Effector memory CD8-positive, alpha-beta T cell (primary cell): ENCODE measurements around the gene C3orf49.

Source experiments
- ATAC-seq: fragments of 150-1000 bp; cut with Tn5 transposase; replicated peaks from 2 replicates; pipeline ENCODE4 v1.10.0; 2021; ENCODE audit warnings: mild to moderate bottlenecking, moderate library complexity
- DNase-seq, 3 experiments: peaks; one replicate each; pipeline ENCODE4 v3.0.0; 2021
- H3K27ac Mint-ChIP-seq, 2 donors: one replicate each; pipeline ENCODE4 v1.8.0; 2022; ENCODE audit warnings: mild to moderate bottlenecking in 2 of 2, mixed read lengths in 2 of 2, moderate library complexity in 2 of 2
- H3K27me3 Mint-ChIP-seq, 2 donors: one replicate each; pipeline ENCODE4 v1.8.0; 2022; ENCODE audit warnings: mixed read lengths in 2 of 2
- H3K36me3 Mint-ChIP-seq: one replicate; pipeline ENCODE4 v1.8.0; 2022; ENCODE audit warnings: mild to moderate bottlenecking, moderate library complexity, mixed read lengths; ENCODE audit not compliant: insufficient read depth
- H3K4me1 Mint-ChIP-seq, 2 donors: one replicate each; pipeline ENCODE4 v1.8.0; 2022; ENCODE audit warnings: low read depth in 2 of 2, mixed read lengths in 2 of 2
- H3K4me3 Mint-ChIP-seq, 2 donors: one replicate each; pipeline ENCODE4 v1.8.0; 2022; ENCODE audit warnings: mild to moderate bottlenecking in 2 of 2, mixed read lengths in 2 of 2, moderate library complexity in 2 of 2
- H3K9me3 Mint-ChIP-seq, 2 donors: one replicate each; pipeline ENCODE4 v1.8.0; 2022; ENCODE audit warnings: mixed read lengths in 2 of 2
- total RNA-seq, 9 experiments: gene quantifications; one replicate each; lab custom pipeline; 2026; lab: John Stamatoyannopoulos, UW

Gene C3orf49, protein sequence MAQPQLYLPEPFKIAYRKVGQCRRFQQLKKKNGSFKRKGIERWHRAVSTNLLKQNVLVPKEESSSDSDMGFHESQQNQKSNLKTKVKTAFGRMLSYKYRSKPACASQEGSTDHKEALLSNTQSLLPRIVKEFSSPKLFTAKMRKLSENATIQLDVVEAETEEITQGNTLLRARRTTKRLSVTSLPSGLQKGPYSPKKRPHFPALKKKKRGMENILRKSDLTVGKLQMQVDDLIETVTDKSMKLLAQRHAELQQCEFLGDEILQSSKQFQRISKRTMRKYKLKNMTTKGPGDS
- total RNA-seq = 0 reads per million in 9 experiments

DNA sequence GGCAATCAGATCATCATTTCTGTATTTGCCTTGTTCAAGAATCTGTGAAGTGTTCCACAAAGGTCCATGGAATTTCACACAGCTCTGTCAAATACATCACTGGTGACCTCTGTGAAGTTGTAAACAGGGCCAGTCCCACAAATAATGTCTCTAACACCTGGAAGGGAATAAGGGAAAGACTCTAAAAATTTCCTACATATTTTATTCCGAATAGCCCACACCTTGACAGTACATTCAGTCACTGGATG lies at the start of gene C3orf49:
Gene C3orf49, plus strand, starts transcription at position 149 of the 248 bp plus-strand sequence. CDS start 173 bp downstream, outside the sequence.
- no peaks in the 10 kb centered on the region for H3K36me3 Mint-ChIP-seq
- no peaks in the 10 kb centered on the region for H3K27me3 Mint-ChIP-seq
- no peak within 1 kb of the TSS for H3K4me3 Mint-ChIP-seq
- DNase-seq = no peak
- H3K27ac Mint-ChIP-seq = no peak within 1 kb of the TSS
- ATAC-seq = no peak
- peaks cover 9 to 15% of the 10 kb centered on the region in 2 donors for H3K4me1 Mint-ChIP-seq
- H3K9me3 Mint-ChIP-seq = no peaks in the 10 kb centered on the region

DNA sequence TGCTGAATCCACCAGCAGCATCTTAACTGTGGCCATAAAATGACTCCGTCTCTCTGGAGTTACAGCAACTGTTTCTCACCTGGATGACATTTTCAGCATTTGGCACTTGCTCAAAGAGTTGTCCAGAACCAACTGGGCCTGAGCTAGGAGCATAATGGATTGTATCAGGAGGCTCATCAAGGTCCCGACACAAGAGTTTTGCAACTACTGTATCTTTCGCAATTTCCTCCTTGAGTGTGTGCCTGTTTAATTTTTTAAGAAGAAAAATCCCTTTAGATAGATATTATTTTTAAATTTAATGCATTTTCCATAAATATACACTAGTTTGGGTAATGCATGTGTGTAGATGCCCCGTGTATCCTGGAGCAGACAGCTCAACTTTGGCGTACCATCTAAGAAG lies 44.3 kb upstream of the C3orf49 start:
- Mint-ChIP-seq H3K36me3 (no peaks in the 10 kb centered on the region), H3K4me1 (no peaks in the 10 kb centered on the region), H3K27me3 (peaks cover 0 to 8% of the 10 kb centered on the region in 2 donors), H3K9me3 (no peaks in the 10 kb centered on the region), H3K27ac (no peak overlapping the region), H3K4me3 (no peak overlapping the region)
- ATAC-seq (no peak), DNase-seq (no peak)

DNA sequence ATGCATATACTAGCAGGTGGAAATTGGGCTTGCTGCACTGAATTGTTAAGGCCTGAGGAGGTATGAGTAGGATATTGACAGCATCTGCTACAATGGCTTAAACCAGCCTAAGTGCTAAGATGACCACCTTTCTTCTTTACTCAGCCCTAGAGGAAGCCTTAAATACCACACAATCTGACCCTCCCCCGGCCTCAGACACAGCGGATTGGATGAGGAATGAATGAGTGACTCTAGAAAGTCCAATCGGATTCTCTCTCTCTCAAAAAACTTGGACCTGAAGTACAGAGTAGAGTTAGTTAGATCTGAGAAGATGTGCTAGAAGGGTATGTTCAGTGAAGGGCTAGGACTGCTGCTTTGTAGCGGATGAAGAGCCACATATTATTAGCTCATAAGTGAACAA lies 39.9 kb upstream of the C3orf49 start:
- Mint-ChIP-seq H3K36me3 (no peaks in the 10 kb centered on the region), H3K9me3 (no peaks in the 10 kb centered on the region), H3K4me1 (no peaks in the 10 kb centered on the region), H3K4me3 (no peak overlapping the region), H3K27me3 (no peaks in the 10 kb centered on the region), H3K27ac (no peak overlapping the region)
- ATAC-seq (no peak), DNase-seq (no peak)

DNA sequence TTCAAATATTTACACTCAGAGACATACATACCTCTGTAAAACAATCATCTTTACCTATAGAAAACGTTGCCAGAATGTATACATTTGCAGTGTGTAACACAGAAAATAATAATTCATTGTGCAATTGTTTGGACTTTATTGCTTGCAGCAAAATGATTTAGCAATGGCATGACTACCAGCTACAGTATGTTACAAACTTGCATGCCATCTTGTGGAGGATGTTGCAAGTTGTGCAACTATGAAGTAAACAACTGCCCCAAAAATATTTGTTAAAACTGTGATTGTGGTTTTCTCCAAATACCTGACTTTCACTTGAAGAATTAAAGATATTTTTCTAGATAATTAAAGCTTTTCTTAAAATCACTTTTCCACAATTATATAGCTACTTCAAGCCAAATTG lies 27.1 kb upstream of the C3orf49 start:
- H3K4me3 Mint-ChIP-seq = no peak overlapping the region
- no peaks in the 10 kb centered on the region for H3K9me3 Mint-ChIP-seq
- H3K27me3 Mint-ChIP-seq = peaks cover 9 to 24% of the 10 kb centered on the region in 2 donors
- ATAC-seq (no peak), DNase-seq (no peak)
- H3K36me3 Mint-ChIP-seq = no peaks in the 10 kb centered on the region
- H3K4me1 Mint-ChIP-seq = no peaks in the 10 kb centered on the region
- H3K27ac Mint-ChIP-seq = no peak overlapping the region

DNA sequence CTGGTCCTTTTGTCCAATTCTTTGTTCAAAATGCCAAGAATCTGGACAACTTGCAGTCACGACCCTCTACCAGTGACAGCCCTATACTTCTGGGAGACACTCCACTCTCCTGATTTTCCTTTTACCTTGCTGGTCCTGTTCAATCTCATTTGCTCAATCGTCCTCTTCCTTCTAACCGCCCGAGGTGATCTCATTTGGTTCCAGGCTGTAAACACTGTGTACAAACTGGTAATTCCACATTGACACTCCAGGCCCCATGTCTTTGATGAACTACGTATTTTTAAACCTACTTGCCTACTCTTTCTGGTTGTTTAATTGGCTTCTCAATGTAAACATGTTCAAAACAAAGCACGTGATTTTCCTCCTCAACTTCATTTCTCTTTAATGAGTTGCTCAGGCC lies 23.7 kb upstream of the C3orf49 start:
- no peak for ATAC-seq
- DNase-seq = no peak
- Mint-ChIP-seq H3K27me3 (peaks cover 0 to 7% of the 10 kb centered on the region in 2 donors), H3K4me1 (no peaks in the 10 kb centered on the region), H3K4me3 (no peak overlapping the region), H3K27ac (no peak overlapping the region), H3K36me3 (no peaks in the 10 kb centered on the region), H3K9me3 (no peaks in the 10 kb centered on the region)

DNA sequence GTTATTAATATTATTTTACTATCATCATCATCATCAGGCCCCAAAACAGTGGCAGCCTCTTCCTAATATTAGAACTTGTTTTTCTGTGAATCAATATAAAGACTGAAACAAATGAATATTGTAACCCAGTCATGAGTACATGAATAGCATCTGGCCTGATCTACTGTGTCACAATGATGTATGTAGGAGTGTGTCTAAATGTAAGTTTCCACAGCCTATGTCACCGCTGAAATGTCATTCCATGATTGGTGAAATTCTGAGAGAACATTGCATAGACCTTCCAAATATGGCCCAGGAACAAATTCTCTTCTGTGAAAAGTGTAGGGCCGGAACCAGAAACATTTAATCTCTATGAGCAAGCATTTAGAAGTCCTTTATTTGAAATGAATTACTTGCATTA lies 20.6 kb upstream of the C3orf49 start:
- ATAC-seq = no peak
- no peaks in the 10 kb centered on the region for H3K4me1 Mint-ChIP-seq
- no peak overlapping the region for H3K4me3 Mint-ChIP-seq
- H3K27ac Mint-ChIP-seq = no peak overlapping the region
- DNase-seq = no peak
- H3K36me3 Mint-ChIP-seq = no peaks in the 10 kb centered on the region
- H3K27me3 Mint-ChIP-seq = peaks cover 0 to 7% of the 10 kb centered on the region in 2 donors
- H3K9me3 Mint-ChIP-seq = no peaks in the 10 kb centered on the region

DNA sequence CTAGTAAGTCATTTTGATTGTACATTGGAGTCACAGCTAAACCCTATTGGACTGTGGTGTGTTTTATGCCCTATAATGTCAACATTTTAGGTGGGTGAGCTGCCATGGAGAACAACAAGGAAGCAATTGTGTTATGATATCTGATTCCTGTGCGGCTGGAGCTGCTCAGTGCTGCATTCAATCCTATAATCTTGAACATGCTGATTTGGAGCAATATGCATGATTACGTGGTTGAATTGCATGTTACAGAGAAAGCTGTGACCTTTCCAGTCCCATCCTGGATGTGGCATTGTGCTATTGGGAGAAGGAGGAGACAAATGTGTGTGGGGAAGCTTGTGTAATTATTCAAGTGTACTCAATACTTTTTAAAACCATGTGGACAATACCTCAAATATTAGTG lies 20.1 kb upstream of the C3orf49 start:
- no peak overlapping the region for H3K27ac Mint-ChIP-seq
- no peaks in the 10 kb centered on the region for H3K4me1 Mint-ChIP-seq
- no peak overlapping the region for H3K4me3 Mint-ChIP-seq
- no peaks in the 10 kb centered on the region for H3K36me3 Mint-ChIP-seq
- peaks cover 0 to 7% of the 10 kb centered on the region in 2 donors for H3K27me3 Mint-ChIP-seq
- DNase-seq = no peak
- ATAC-seq = no peak
- H3K9me3 Mint-ChIP-seq = no peaks in the 10 kb centered on the region

DNA sequence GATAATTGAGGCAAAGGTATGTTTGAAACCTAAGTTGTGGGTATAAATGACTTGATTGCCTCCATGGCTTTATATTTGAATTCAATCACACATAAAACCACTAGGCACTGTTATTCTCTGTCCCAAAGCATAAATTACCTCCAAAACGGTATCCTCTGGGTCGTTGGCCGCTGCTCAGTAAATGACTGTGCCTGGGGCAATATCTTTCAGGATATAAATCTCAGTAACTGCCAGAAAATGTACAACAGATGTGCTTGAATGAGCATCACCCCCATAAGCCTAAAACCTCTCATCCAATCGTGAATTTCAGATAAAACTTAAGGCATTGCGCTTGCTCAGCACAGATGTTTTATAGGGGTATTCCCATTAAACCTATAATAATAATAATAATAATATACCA lies 19.0 kb upstream of the C3orf49 start:
- ATAC-seq (no peak), DNase-seq (no peak)
- H3K36me3 Mint-ChIP-seq = no peaks in the 10 kb centered on the region
- peaks cover 0 to 7% of the 10 kb centered on the region in 2 donors for H3K27me3 Mint-ChIP-seq
- no peaks in the 10 kb centered on the region for H3K9me3 Mint-ChIP-seq
- H3K4me1 Mint-ChIP-seq = no peaks in the 10 kb centered on the region
- no peak overlapping the region for H3K4me3 Mint-ChIP-seq
- no peak overlapping the region for H3K27ac Mint-ChIP-seq

DNA sequence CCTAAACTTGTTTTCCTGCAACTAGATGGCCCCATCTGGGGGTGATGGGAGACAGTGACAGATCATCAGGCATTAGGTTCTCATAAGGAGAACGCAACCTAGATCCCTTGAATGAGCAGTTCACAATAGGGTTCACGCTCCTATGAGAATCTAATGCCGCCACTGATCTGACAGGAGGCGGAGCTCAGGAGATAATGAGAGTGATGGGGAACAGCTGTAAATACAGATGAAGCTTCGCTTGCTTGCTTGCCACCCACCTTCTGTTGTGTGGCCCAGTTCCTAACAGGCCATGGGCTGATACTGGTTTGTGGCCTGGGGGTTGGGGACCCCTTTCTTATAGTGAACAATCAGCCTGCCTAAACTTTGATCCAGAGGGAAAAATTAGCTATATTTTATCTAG lies 15.2 kb upstream of the C3orf49 start:
- H3K27ac Mint-ChIP-seq = no peak overlapping the region
- no peaks in the 10 kb centered on the region for H3K36me3 Mint-ChIP-seq
- DNase-seq = no peak
- no peak for ATAC-seq
- no peak overlapping the region for H3K4me3 Mint-ChIP-seq
- H3K27me3 Mint-ChIP-seq = no peaks in the 10 kb centered on the region
- no peaks in the 10 kb centered on the region for H3K9me3 Mint-ChIP-seq
- H3K4me1 Mint-ChIP-seq = no peaks in the 10 kb centered on the region

DNA sequence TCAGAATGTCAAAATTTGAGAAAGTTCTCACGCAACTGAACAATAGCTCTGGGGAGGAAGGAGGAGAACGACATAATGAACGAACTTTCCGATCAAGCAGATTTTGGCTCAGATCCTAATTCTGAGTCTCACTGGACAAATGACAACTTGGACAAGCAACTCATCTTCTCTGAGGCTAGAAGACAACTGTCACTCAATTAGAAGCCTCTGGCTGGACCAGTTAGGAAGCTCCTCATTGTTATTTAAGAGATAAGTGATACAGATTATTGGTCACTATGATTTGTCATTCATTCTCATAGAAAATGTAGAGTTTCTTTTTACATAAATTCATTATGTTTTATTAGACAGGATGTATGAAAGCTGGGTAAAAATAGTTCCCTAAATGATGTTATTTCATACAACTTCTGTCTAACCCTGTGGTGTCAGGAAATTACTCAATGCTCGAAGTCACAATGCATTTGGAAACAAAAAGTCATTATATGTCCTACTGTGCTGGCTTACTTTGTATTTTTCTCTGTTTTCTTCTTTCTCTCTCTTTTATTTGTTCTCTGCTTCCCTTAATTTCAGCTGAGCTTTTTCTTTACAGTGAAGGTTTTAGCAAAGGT lies 11.0 kb upstream of the C3orf49 start:
- ATAC-seq = no peak
- H3K4me3 Mint-ChIP-seq = no peak overlapping the region
- no peak overlapping the region for H3K27ac Mint-ChIP-seq

DNA sequence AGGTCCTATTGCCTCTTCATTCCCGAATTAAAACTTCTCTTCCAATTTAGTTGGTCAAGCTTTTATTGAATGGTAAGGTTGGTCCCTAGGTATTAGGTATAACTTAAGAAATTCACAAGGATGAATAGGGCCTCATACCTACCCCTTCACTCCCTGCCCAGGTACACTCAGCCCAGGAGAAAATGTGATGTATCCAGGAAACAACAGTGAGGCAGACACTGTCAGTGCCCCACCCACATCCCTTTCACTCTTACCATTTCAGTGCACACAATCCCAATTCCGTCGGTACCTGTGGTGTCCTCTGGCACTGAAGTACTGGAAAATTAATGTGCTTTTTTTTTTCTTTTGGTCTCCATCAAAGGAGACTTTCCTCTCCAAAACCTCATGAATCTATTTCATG lies 10.5 kb upstream of the C3orf49 start:
- Mint-ChIP-seq H3K27ac (no peak overlapping the region), H3K4me1 (no peaks in the 10 kb centered on the region), H3K36me3 (no peaks in the 10 kb centered on the region)

More for the DNA sequence above, 11.0 kb upstream of the C3orf49 start:
- Mint-ChIP-seq H3K27me3 (no peaks in the 10 kb centered on the region), H3K4me1 (no peaks in the 10 kb centered on the region), H3K9me3 (no peaks in the 10 kb centered on the region), H3K36me3 (no peaks in the 10 kb centered on the region)
- no peak for DNase-seq

DNA sequence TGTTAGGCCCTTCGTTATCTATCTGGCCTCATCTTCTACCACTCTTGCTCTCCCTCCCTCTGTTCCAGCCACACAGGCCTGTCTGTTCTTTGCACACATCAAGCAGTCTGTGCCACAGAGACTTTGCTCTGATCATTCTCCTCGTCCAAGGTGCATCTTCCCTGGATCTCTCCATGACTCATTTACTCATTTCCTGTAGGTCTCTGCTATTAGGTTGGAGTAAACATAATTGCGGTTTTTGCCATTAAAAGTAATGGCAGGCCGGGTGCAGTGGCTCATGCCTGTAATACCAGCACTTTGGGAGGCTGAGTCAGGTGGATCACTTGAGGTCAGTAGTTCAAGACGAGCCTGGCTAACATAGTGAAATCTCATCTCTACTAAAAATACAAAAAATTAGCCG lies 9.5 kb upstream of the C3orf49 start:
- no peaks in the 10 kb centered on the region for H3K27me3 Mint-ChIP-seq
- H3K36me3 Mint-ChIP-seq = no peaks in the 10 kb centered on the region
- no peaks in the 10 kb centered on the region for H3K9me3 Mint-ChIP-seq
- H3K4me1 Mint-ChIP-seq = peaks cover 4% of the 10 kb centered on the region in 2 donors
- H3K4me3 Mint-ChIP-seq = no peak overlapping the region
- no peak overlapping the region for H3K27ac Mint-ChIP-seq
- DNase-seq = no peak
- no peak for ATAC-seq

More for the DNA sequence above, 10.5 kb upstream of the C3orf49 start:
- H3K9me3 Mint-ChIP-seq = no peaks in the 10 kb centered on the region
- ATAC-seq (no peak), DNase-seq (no peak)
- H3K4me3 Mint-ChIP-seq = no peak overlapping the region
- no peaks in the 10 kb centered on the region for H3K27me3 Mint-ChIP-seq

DNA sequence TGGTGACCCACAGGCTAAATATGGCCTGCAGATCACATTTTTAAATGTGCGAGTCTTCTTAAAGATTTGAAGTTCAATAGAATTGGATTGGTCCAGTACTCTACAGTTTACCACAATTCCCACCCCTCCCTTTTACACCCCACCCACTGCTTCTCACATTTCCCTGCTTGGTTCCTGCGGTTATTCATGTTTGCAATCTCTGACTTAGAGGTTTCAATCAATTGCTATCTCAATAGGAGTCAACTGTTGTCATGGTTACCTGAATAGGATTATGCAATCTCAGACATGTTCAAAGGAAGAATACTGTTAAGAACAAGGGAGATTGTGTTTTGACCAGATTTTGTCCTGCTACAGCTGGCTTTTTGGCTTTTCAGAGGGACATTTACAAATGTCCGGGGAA lies 4.9 kb upstream of the C3orf49 start:
- H3K27ac Mint-ChIP-seq = peak overlapping the region in 1 of 2 donors; percentile 67
- no peaks in the 10 kb centered on the region for H3K36me3 Mint-ChIP-seq
- no peak overlapping the region for H3K4me3 Mint-ChIP-seq
- no peaks in the 10 kb centered on the region for H3K27me3 Mint-ChIP-seq
- peaks cover 9 to 15% of the 10 kb centered on the region in 2 donors for H3K4me1 Mint-ChIP-seq
- H3K9me3 Mint-ChIP-seq = no peaks in the 10 kb centered on the region
- no peak for DNase-seq
- ATAC-seq = peak; percentile 39

DNA sequence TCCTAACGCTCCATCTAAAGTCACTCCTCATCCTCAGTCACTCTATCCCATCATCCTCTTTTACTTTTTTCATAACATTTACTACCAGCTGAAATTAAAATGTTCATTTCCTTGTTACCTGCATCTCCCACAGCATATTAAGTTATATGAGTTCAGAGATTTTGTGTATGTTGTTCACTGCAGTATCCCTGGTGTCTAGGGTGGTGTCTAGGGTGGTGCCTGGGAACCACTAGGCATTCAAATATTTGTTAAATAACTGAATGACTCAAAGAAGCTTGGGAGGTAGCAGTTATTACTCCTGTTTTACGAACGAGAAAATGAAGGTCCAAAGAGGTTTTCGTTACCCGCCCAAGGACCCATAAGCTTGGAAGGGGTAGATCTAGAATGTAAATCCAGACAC lies 1.9 kb upstream of the C3orf49 start:
- no peak for ATAC-seq

More for the DNA sequence above, 1.9 kb upstream of the C3orf49 start:
- H3K4me3 Mint-ChIP-seq = no peak overlapping the region
- H3K27me3 Mint-ChIP-seq = no peaks in the 10 kb centered on the region
- no peaks in the 10 kb centered on the region for H3K36me3 Mint-ChIP-seq
- H3K4me1 Mint-ChIP-seq = peaks cover 9 to 15% of the 10 kb centered on the region in 2 donors
- no peak overlapping the region for H3K27ac Mint-ChIP-seq
- no peaks in the 10 kb centered on the region for H3K9me3 Mint-ChIP-seq
- no peak for DNase-seq
